Upper lobe of left lung (tissue), 4 donors: Measurements from ENCODE around the gene TTLL12.

Source experiments
- EP300 ChIP-seq, 4 donors: sonication (generic); formaldehyde crosslinking; IDR thresholded peaks; one replicate each; pipeline ENCODE4 v1.5.1; 2017; ENCODE audit warnings: antibody characterized with exemption in 4 of 4, control low read depth in 2 of 4
- POLR2A ChIP-seq, 4 donors: fragments of 450-650 bp; IDR thresholded peaks; one replicate each; pipeline ENCODE4 v1.5.1; 2016 to 2017; ENCODE audit warnings: antibody characterized with exemption in 4 of 4, mild to moderate bottlenecking in 2 of 4
- POLR2AphosphoS5 ChIP-seq, 2 donors: sonication (generic); formaldehyde crosslinking; IDR thresholded peaks; one replicate each; pipeline ENCODE4 v1.5.1; 2017; ENCODE audit warnings: antibody characterized with exemption in 2 of 2
- TF ChIP-seq, protein P1 (sequence below), 6 experiments: fragments of 450-650 bp in 4 of 6; fragments of 200-600 bp in 2 of 6; sonication (generic) in 2 of 6; IDR thresholded peaks; one replicate each; pipeline ENCODE4 v1.5.1; 2016 to 2019; ENCODE audit warnings: antibody characterized with exemption in 6 of 6

DNA sequence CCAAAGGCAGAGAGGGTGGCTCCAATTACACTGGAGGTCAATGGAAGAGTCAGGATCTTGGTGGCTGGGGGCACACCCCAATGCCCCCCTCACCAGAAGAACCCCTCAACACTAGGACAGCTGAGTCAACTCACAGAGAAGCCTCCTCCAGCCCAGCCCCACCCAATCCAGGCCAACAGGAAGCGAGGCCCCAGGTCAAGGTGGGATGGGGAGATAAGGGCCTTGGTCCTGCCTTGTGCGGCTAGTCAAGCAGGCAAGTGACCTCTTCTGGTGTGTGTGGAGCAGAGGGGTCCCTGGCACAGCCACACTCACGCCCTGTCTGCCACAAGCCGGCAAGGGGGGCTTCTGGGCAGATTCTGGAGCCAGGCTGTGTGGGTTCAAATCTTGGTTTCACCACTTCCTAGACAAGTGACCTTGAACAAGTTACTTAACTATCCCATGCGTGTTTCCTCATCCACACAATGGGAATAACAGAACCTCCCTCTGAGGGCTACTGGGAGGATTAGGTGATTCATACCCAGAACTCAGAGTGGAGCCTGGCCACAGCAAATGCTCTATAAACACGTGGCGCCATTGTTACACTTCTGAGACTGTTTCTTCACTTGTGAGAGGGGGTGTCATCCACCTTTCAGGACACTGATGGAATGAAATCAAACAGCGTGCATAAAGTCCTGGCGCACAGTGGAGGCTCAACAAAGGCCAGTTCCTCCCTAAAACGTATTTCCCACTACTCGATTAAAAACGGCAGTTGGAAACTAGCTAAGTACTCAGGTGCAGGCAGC, 3.2 kb downstream of the TTLL12 start:
- TF ChIP-seq, protein P1, sequence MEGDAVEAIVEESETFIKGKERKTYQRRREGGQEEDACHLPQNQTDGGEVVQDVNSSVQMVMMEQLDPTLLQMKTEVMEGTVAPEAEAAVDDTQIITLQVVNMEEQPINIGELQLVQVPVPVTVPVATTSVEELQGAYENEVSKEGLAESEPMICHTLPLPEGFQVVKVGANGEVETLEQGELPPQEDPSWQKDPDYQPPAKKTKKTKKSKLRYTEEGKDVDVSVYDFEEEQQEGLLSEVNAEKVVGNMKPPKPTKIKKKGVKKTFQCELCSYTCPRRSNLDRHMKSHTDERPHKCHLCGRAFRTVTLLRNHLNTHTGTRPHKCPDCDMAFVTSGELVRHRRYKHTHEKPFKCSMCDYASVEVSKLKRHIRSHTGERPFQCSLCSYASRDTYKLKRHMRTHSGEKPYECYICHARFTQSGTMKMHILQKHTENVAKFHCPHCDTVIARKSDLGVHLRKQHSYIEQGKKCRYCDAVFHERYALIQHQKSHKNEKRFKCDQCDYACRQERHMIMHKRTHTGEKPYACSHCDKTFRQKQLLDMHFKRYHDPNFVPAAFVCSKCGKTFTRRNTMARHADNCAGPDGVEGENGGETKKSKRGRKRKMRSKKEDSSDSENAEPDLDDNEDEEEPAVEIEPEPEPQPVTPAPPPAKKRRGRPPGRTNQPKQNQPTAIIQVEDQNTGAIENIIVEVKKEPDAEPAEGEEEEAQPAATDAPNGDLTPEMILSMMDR (IDR thresholded peaks at IDR 0.05): no peak
- no peak for TF ChIP-seq EP300 (IDR thresholded peaks at IDR 0.05)
- TF ChIP-seq POLR2AphosphoS5 (IDR thresholded peaks at IDR 0.05): no peak
- TF ChIP-seq POLR2A (IDR thresholded peaks at IDR 0.05): no peak
